ENCODE measurements around the gene GGT6.

Gene GGT6

DNA sequence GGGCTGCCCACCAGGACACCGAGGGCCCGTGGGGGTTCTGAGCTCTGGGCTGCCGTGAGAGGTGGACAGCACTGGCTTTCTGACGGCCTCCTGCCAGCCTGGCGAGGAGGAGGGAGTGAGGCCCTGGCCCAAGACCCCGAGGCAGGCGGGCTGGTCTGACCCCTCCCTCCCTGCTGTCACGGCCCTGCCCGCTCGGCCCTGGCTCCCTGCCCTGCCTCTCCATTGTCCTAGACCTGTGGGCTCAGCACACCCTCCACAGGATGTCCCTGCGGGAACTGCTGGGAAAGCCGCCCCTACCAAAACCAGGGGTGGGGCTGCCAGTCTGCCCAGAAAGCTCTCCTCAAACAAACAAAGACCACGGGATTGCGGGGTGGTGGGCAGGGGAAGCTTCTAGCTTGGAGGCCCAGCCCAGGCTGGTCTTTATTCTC is 41.0 kb downstream of the GGT6 start:
- DNase-seq = no peak

DNA sequence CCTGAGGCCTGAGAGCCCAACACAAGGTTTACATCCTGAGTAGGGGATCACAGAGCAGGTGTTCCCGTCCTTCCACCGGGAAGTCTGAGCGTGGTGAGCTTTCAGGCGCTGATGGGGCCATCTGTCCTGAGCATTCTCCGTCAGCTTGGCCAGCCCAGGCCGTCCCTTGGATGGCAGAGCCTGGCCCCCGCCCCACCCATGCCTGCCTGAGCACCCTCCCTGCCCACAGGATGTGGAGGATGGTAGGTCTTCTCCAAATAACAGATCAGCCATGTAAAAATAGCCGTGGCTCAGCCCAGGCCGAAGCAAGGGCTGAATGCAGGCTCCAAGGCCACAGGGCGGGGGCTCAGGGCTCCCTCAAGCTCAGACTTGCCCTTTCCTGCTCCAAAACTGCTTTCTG is 41.5 kb downstream of the GGT6 start:
- no peak for DNase-seq

DNA sequence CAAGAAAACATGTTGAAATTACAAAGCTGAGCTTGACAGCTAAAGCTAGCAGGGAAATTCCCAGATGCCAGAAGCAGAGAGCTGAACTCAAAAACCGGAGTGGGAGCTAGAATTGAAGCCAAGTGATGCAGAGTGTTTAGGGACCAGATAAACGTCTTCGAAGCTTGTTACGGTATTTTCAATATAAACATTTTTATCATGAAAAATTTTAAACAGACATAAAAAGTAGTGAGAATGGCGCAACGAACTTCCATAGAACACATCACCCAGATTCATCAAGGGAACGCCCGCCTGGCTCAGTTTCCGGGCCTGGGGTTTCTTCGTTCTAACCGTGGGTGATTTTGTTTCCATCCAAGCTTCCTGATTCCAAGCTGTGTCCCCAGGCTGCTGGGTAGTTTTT is 43.6 kb downstream of the GGT6 start:
- no peak for DNase-seq

DNA sequence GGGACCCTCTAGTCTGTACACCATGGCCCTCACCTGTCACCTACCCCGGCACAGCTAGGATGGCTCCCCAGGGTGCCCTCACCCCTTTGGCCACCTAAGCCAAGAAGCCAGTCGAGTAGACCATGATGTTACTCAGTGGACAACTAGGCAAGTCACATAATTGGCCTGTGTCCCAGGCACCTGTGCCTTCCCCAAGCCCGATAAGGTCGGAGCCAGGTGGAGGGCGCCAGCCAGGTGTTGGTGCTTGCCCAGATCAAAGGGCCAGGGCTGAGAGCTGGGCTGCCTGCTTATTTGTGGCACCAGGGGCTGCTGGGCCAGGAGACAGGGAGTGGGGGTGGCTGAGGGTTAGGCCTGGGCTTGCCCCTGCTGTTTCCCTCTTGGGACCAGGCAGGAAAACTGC is 44.9 kb downstream of the GGT6 start:
- DNase-seq = no peak

DNA sequence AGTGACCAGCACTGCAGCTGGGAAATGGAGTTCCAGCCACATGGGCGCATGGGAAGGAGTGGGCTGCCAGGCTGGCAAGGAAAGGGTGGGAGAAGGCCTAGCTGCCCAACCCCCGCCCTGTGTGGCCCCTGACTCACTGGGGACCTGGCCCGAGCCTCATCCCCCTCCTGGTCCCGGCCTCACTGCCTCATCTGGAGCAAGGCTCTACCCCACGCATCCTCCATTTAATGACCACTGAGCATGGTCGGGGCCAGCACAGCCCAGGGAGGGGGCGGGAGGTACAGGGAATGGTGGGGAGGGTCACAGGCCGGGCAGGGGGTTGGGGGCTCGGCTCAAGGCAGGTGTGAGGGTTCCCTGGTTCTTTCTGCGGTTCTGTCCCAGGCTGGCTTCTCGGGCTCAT is 45.6 kb downstream of the GGT6 start:
- no peak for DNase-seq

DNA sequence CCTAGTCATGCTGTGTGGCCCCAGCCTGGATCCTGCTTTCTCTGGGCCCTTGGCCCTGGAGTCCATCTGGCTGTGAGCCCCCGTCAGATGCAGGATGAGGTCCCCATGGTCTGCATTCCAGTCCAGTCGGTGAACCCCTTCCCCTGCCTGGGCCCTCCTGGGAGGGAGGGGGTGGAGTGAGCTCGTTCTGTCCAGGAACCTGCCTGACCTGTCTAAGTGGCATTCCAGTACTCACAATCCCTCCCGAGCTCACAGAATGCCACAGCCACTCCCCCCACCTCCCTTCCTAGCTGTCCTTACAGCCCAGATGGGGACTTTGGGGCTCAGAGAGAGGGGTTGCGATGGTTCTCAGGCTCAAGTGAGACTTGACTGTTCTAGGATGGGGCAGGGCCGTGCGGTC is 46.2 kb downstream of the GGT6 start:
- DNase-seq = no peak

DNA sequence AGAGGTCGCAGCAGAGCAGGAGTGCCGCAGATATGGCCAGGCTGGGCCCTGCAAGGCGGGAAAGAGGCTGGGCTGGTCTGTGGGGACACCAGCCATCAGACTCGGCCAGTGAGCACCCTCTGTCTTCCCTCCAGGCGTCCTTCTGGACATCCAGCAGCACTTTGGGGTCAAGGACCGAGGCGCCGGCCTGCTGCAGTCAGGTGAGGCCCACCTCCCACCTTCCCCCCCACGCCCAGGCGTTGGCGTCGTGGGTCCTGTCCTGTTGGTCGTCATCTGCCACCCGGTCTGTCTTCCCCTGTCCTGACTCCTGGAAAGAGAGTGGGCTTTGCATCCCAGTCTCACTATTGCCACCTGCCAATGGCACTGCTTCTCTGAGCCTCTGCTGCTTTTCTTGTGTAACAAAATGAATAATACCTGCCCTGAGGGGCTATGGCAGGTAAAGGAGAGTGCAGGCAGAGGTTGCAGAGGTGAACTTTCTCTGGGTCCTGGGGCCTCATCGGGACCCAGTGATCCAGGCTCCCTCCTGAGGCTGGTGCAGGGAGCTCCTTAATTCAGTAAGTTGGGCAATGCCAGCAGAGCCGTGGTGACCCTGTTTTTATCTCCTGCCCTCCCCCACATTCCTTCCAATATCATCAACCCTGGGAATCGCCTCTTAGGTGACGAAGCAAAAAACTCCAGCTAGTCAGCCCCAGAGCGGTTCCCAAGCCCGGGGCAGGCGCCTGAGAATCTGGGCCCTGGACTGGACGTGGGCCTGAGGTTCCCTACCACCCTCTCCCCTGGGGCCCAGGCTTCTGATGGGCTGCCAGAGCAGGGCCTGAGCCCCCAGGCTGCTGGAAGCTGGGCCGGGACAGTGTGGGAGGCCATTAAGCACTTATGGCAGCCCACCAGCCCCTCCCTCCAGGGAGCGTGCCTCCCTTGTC is 47.0 kb downstream of the GGT6 start:
- DNase-seq = no peak

DNA sequence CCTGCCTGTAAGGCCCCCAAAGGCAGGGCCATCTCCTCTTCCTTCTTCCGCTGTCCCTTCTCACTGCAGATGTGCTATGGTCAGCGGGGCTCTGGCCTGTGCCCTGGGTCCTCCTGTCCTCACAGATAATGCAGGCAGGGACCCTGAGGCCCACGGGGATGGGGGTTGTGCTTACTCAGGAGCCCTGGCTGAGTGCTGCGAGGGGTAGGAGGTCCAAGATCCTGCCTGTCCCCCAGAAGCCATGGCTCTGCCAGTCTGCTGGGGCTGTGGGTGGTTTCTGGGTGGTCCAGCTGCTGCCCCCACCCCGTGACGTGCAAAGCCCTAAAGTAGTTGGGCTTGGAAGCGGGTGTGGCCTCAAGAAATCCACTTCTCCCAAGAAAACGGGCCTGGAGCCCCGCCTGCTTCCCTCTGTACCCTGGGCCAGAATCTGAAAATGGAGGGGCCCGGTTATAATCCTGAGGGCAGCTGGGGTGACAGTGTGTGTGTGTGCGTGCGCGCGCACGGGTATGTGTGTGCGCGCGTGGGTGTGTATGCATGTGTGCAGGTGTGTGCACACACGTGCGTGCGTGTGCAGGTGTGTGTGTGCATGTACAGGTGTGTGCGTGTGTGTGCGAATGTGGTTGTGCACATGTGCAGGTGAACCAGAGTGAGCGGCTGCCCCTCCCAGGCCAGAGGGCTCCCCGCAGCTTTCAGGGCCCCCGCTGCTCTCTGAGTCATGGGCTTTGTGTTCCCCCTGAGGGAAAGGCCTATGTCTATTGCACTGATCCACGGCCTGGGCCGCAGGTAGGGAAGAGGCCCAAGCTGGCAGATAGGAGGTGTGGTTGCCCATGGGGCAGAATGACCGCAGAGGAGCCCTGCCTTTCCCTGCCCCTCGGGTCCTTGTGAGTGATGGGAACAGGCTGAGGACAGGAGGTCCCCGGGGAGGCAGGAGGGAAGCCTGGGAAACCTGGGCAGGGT is 47.9 kb downstream of the GGT6 start:
- no peak for DNase-seq

DNA sequence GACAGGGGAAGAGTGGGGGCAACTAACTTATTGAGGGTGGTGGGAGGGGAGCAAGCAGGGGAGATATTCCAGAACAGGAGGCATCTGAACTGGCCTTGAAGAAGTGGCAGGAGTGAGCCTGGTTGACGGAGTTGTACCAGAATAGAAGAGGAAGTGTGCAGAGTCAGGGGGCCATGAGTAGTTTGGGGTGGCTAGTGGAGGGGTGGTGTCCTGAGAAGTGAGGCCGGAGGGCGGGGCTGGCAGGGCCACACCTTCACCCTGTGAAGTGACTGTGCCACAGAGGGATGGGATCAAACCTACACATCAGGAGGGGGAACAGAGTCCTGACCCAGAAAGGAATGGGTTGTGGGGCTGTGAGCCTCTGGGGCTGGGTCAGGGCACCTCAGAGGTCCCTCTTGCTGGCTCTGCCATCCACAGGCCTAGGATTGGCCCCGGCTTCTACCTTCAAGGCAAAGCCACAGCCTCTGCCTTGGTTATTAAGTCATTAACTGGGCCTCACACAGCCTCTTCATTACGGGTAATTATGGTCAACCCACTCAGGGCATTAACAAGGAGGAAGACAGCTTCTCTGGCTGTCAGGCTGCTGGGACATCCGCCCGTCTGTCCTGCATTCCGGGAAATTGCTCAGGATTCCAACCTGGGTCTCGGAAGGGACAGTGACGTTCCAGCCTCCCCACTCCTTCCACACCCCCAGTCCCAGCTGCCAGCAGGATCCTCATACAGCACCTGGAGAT is 49.0 kb downstream of the GGT6 start:
- DNase-seq = no peak

DNA sequence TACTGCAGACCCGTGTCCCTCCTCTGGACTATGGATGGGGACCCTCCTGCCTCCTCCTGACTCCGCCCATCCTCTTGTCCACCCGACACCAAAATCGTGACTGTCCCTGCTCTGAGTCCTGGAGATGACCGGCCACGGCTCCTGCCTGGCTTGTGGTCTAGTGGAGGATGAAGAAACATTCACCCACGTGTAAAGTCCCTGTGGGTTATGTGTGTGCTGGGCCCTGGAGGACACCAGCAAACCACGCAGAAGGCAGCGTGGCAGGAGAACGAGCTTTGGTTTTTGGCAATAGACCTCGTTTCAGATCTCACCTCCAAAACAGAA is 49.8 kb downstream of the GGT6 start:
- DNase-seq = no peak

DNA sequence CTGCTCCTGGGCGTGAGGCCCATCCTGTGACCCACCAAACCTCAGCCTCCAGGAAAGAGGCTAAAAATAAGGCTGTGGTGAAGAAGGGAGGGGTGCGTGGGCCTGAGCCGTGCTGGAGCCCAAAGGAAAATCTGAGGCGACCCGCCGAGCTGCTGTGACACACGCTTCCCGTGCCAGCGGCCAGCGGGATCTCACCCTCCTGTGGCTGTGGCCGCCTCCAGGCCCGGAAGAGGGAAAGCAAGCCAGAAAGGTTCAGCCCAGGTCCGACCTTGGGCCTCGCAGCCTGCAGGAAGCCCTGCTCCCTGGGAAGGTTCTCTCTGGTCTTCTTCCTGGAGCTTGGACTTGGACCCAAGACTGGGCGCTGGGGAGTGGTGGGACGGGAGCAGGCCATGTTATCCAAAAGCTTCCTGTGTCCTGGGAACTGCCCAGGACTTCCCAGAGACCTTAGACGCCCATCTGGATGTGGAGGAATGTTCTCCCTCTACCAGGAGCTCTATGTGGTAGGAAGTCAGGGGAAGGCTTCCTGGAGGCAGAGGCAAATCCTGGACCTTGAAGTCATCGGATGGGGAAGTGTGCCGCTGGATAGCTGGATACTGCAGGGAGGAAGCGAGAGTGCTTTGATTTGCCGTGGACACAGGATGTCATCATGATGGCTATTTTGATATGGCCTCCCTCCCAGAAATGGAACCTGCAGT is 50.3 kb downstream of the GGT6 start:
- DNase-seq = no peak

DNA sequence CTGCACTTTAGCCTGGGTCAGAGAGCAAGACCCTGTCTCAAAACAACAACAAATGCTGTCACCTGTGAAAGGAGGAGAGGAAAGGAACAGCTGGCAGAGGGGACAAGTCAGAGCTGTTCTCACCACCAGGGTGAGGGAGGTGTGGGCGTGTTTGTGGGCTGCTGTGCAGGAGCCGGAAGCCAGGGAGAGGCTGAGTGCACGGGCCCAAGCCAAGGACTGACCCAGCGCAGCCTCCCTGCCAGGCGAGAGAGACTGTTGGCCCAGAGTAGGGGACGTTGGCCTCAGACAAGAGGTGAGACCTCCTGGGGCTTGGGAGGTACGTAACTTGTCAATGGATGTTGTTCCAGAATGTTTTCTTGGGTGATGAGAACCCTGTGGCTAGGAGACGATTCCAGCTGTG is 51.0 kb downstream of the GGT6 start:
- DNase-seq = no peak

DNA sequence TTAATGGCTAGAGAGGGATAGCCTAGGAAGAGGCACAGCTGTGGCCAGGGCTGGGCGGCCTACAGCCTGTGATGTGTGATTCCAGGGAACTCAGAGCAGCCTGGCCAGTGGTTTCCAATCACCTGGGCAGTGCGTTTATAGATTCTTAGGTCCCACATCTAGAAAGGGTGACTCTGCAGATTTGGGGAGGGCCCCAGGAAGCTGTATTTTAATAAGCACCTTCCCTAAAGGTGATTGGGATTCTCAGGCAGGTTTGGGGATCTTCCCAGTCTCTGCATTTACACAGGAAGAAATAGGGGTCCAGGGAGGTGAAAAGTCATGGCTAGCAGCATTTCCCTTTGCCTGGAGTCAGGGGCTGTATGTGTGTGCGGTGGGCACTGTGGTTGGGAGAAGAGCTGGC is 52.2 kb downstream of the GGT6 start:
- DNase-seq = no peak

DNA sequence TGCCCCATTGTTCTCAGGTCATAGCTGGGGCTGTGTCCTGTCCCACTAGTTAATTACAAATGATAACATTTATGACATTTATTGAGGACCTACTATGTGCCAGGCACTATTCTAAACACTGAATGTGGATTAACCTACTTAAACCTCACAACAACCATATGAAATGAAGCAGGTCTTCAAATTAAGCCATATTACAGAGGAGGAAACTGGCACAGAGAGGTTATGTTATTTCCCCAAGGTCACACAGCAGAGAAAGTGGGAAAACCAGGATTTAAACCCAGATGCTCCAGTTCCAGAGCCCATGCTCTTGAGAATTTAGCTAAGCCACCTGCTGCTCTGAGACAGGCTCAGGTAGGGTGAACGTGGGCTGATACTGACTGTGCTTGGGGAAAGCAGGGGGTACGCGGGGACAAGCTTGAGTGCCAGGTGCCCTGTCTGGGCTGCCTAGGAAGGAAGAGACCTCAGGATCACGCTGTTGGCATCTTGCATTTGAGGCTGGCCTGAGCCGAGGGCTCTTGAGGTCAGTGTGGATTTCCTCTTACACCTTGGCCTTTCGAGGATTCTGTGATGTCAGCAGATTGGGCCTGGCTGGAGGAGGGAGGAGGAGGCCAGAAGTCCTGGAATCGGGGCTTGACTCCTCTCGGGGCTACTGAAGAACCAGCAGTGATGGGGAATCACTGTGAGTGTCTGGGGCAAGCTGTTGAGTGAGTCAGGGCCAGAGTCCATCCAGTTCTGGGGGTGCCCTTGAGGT is 52.8 kb downstream of the GGT6 start:
- no peak for DNase-seq

Measured in NCI-H345 (cell line).